Activated CD8-positive, alpha-beta memory T cell treated with anti-CD3 and anti-CD28 coated beads, Interleukin-2, amount 10 ng/mL, durations not matched to agents 7 days and 5 days (primary cell): Measurements from ENCODE around the gene MRRF. TPM values are rescaled to one million over a fixed set of nuclear protein-coding genes. Genes with fewer than 3 reads are reported as not detected.

Source experiments
- ATAC-seq: fragments of 150-1000 bp; cut with Tn5 transposase; one replicate; pipeline ENCODE4 v1.10.0; 2021; ENCODE audit warnings: moderate library complexity
- CTCF ChIA-PET: fragments of 350-600 bp; sonication (Branson Sonifier 250); formaldehyde crosslinking; loops from one replicate; lab custom pipeline; 2021; ENCODE audit warnings: antibody characterized with exemption; lab: Charles Lee
- DNase-seq: peaks from one replicate; pipeline ENCODE4 v3.0.0-alpha.2; 2020
- H3K27ac Mint-ChIP-seq: one replicate; pipeline ENCODE4 v1.8.0; 2021; ENCODE audit warnings: mild to moderate bottlenecking, mixed read lengths
- H3K27me3 Mint-ChIP-seq: one replicate; pipeline ENCODE4 v1.8.0; 2021; ENCODE audit warnings: mixed read lengths
- H3K36me3 Mint-ChIP-seq: one replicate; pipeline ENCODE4 v1.8.0; 2021; ENCODE audit warnings: mild to moderate bottlenecking, mixed read lengths
- H3K4me1 Mint-ChIP-seq: one replicate; pipeline ENCODE4 v1.8.0; 2021; ENCODE audit warnings: mixed read lengths
- H3K4me3 Mint-ChIP-seq: one replicate; pipeline ENCODE4 v1.8.0; 2021; ENCODE audit warnings: mild to moderate bottlenecking, moderate library complexity, mixed read lengths
- H3K9me3 Mint-ChIP-seq: one replicate; pipeline ENCODE4 v1.8.0; 2022; ENCODE audit warnings: low read depth, mixed read lengths
- total RNA-seq, 2 experiments: library from RNA; stranded (reverse); gene quantifications; one replicate each; pipeline ENCODE4 v1.2.3, GENCODE V29; 2021

MRRF gene
- total RNA-seq, 2 experiments from 2014 or later: 27.9 to 39.5 TPM

GRCh38 chr9:122222791-122223190 is 41.9 kb upstream of the MRRF start:
- Mint-ChIP-seq H3K9me3 (no peaks in the 10 kb centered on the region), H3K4me3 (no peak overlapping the region), H3K4me1 (peaks cover 24% of the 10 kb centered on the region), H3K36me3 (no peaks in the 10 kb centered on the region), H3K27me3 (peaks cover 90% of the 10 kb centered on the region), H3K27ac (no peak overlapping the region)
- no peak for DNase-seq
- CTCF ChIA-PET: interaction anchor here (1.0 kb wide), 1 partner anchor 9 kb away, joined by 3 read pairs; no protein-coding TSS in a partner anchor
- ATAC-seq: no peak

- peaks cover 19% of the 10 kb centered on the region for H3K4me1 Mint-ChIP-seq
Measured at GRCh38 chr9:122223435-122223834, 41.2 kb upstream of the MRRF start.

DNA sequence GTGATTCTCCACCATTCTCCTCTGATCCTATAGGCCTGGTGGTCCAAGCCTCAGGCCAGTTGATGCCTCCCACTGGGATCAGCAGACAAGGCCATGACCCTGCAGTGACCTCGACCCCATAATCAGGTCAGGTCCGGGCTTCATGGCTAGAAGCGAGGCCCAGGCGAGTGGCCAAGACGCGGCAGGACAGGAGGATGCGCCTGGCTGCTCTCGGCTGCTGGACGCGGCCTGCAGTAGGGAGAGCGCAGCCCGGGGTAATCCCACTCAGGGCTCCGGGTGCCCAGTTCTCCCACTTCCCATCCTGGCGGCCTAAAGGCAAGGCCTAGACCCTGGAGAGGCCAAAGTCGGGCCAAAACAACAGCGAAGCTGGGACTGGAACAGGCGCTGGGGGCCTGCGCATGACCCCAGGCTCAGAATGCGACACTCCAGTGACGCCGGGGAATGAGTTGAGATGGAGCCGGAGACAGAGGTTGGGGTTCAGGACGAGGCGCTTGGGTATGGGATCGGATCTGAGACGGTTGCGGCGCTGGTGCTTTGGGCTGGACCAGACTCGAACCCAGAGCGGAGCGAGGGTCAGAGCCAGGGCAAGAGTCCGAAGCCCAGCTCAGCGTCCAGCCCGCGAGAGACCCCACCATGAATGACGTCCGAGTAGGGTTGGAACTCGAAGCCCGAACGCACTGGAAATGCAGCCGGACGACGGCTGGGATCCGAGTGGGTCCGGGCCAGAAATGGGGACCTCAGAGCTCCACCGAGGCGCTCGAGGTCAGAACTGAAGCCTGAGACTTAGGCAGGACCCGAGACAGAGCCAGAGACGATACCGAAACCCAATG is 39.2 kb upstream of the MRRF start:
- DNase-seq: no peak
- ATAC-seq: no peak
- H3K4me1 Mint-ChIP-seq: peaks cover 5% of the 10 kb centered on the region
- peaks cover 67% of the 10 kb centered on the region for H3K27me3 Mint-ChIP-seq
- no peak overlapping the region for H3K4me3 Mint-ChIP-seq
- H3K9me3 Mint-ChIP-seq: no peaks in the 10 kb centered on the region
- no peak overlapping the region for H3K27ac Mint-ChIP-seq
- H3K36me3 Mint-ChIP-seq: no peaks in the 10 kb centered on the region
- CTCF ChIA-PET: no interaction called here

More at GRCh38 chr9:122223435-122223834, 41.2 kb upstream of the MRRF start:
- ATAC-seq (no peak), DNase-seq (no peak)
- Mint-ChIP-seq H3K9me3 (no peaks in the 10 kb centered on the region), H3K27me3 (peaks cover 88% of the 10 kb centered on the region), H3K4me3 (no peak overlapping the region), H3K27ac (no peak overlapping the region), H3K36me3 (no peaks in the 10 kb centered on the region)
- CTCF ChIA-PET: interaction anchor here (1.0 kb wide), 1 partner anchor 9 kb away, joined by 3 read pairs; no protein-coding TSS in a partner anchor

- CTCF ChIA-PET: no interaction called here
- Mint-ChIP-seq H3K36me3 (no peaks in the 10 kb centered on the region), H3K27me3 (peaks cover 61% of the 10 kb centered on the region), H3K4me3 (no peak overlapping the region), H3K4me1 (peaks cover 5% of the 10 kb centered on the region), H3K9me3 (no peaks in the 10 kb centered on the region), H3K27ac (no peak overlapping the region)
- ATAC-seq: no peak
- DNase-seq: no peak
Measured at GRCh38 chr9:122226142-122226757, 38.4 kb upstream of the MRRF start.

DNA sequence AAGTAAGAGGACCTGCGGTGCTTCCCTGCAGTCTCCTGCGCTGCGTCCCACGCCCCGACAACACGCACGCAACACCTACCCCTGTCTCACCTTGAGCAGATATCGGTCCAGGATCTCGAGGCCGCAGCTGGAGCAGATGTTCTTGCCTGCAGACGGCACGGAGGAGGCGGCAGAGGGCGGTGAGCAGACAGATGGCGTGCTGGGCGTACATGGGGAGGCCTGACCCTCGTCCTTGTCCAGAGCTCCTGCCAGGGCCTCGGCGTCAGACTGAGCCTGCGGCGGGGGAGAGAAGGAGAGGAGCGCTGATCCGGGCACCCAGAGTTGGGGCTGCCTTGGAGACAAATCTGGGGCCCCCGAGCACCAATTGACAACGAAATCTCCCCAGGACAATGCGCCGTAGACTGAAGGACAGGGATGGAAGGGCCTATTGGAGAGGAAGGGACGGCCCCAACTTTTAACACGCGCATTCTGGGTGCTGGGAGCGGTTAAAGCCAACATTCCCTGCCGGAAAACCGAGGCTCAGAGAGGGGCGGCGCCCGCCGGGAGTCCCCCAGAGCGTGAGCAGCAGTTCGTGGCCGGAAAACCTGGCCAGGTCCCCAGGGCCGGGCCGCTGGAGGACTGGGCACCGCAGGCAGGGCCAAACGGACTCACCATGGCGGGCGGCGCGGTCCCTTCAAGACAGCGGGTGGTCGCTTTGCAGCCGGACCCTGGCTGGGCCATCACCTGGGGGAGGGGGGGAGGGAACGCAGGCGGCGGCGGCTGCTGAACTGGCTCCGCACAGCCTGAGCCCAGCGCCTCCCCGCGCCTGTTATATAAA is 37.7 kb upstream of the MRRF start:
- Mint-ChIP-seq H3K4me3 (no peak overlapping the region), H3K27ac (no peak overlapping the region), H3K36me3 (no peaks in the 10 kb centered on the region), H3K4me1 (peaks cover 5% of the 10 kb centered on the region), H3K27me3 (peaks cover 59% of the 10 kb centered on the region), H3K9me3 (no peaks in the 10 kb centered on the region)
- ATAC-seq: no peak
- no peak for DNase-seq
- CTCF ChIA-PET: no interaction called here

- H3K27ac Mint-ChIP-seq: no peak overlapping the region
- no peak overlapping the region for H3K4me3 Mint-ChIP-seq
- ATAC-seq (no peak), DNase-seq (no peak)
- peaks cover 56% of the 10 kb centered on the region for H3K27me3 Mint-ChIP-seq
- H3K9me3 Mint-ChIP-seq: no peaks in the 10 kb centered on the region
- H3K4me1 Mint-ChIP-seq: peaks cover 5% of the 10 kb centered on the region
- CTCF ChIA-PET: no interaction called here
- H3K36me3 Mint-ChIP-seq: no peaks in the 10 kb centered on the region
Measured at GRCh38 chr9:122227575-122227900, 37.1 kb upstream of the MRRF start.

DNA sequence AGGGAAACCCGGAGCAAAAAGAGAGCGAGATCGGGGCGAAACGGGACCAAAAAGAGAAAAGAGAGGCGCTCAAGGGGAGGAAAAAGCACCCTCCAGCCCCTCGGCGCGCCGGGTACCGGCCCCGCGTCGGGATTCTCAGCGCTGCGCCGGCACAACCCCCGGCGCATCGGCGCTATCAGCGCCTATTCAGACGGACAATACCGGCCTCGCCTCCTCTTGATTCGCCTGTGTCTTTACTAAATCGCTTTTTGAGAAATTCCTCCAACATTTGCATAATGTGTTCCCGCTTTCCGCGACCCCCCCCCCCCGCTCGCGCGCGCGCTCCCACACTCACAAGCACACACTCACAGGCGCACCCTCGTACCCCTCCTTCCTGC is 36.5 kb upstream of the MRRF start:
- CTCF ChIA-PET: no interaction called here
- no peaks in the 10 kb centered on the region for H3K36me3 Mint-ChIP-seq
- H3K27me3 Mint-ChIP-seq: peaks cover 53% of the 10 kb centered on the region
- no peak overlapping the region for H3K4me3 Mint-ChIP-seq
- no peaks in the 10 kb centered on the region for H3K9me3 Mint-ChIP-seq
- no peak for DNase-seq
- H3K4me1 Mint-ChIP-seq: peaks cover 5% of the 10 kb centered on the region
- no peak overlapping the region for H3K27ac Mint-ChIP-seq
- ATAC-seq: no peak

- Mint-ChIP-seq H3K4me1 (peaks cover 5% of the 10 kb centered on the region), H3K27ac (no peak within 1 kb of the TSS), H3K27me3 (peaks cover 52% of the 10 kb centered on the region), H3K36me3 (no peaks in the 10 kb centered on the region), H3K4me3 (no peak within 1 kb of the TSS), H3K9me3 (no peaks in the 10 kb centered on the region)
- DNase-seq (no peak), ATAC-seq (peak; percentile 27)
- CTCF ChIA-PET: no interaction called here
Measured at GRCh38 chr9:122228568-122229484, 35.9 kb upstream of the MRRF start, which contains the start of gene LHX6. Gene LHX6, minus strand, starts transcription at chr9:122228957. Its CDS starts 217 bp downstream, at chr9:122228740.

DNA sequence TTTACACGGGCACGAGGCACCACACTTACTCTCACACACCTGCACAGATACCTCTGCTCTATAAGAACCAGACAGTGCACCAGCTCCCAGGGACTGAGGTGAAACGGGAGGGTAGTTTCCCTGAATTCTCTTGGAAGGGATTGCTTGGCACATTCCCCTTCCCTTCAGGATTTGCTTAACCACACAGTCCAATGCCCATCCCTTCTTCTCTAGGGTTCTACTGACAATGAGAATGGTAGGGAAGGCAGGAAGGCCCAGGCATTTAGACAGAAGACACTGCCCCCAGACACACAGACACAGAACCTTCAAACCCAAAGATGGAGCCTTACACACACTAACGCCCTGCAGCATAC is 35.2 kb upstream of the MRRF start:
- Mint-ChIP-seq H3K27me3 (peaks cover 53% of the 10 kb centered on the region), H3K27ac (no peak overlapping the region), H3K4me3 (no peak overlapping the region), H3K9me3 (no peaks in the 10 kb centered on the region), H3K36me3 (no peaks in the 10 kb centered on the region), H3K4me1 (peaks cover 5% of the 10 kb centered on the region)
- ATAC-seq: no peak
- no peak for DNase-seq
- CTCF ChIA-PET: no interaction called here

GRCh38 chr9:122232796-122233306 is 31.8 kb upstream of the MRRF start:
- Mint-ChIP-seq H3K27ac (no peak overlapping the region), H3K9me3 (no peaks in the 10 kb centered on the region), H3K36me3 (no peaks in the 10 kb centered on the region), H3K4me1 (no peaks in the 10 kb centered on the region), H3K27me3 (peaks cover 28% of the 10 kb centered on the region), H3K4me3 (no peak overlapping the region)
- no peak for DNase-seq
- CTCF ChIA-PET: interaction anchor here (1.2 kb wide), 1 partner anchor 134 kb away, joined by 3 read pairs; no protein-coding TSS in a partner anchor
- ATAC-seq: no peak

- H3K27ac Mint-ChIP-seq: no peak overlapping the region
- H3K27me3 Mint-ChIP-seq: peaks cover 24% of the 10 kb centered on the region
- DNase-seq (no peak), ATAC-seq (no peak)
- H3K9me3 Mint-ChIP-seq: no peaks in the 10 kb centered on the region
- H3K4me3 Mint-ChIP-seq: no peak overlapping the region
- H3K4me1 Mint-ChIP-seq: no peaks in the 10 kb centered on the region
- peaks cover 3% of the 10 kb centered on the region for H3K36me3 Mint-ChIP-seq
- CTCF ChIA-PET: no interaction called here
Measured at GRCh38 chr9:122234022-122234748, 30.5 kb upstream of the MRRF start.

- ATAC-seq (no peak), DNase-seq (no peak)
- H3K36me3 Mint-ChIP-seq: peaks cover 15% of the 10 kb centered on the region
- CTCF ChIA-PET: no interaction called here
- peaks cover 21% of the 10 kb centered on the region for H3K27me3 Mint-ChIP-seq
- no peaks in the 10 kb centered on the region for H3K4me1 Mint-ChIP-seq
- H3K9me3 Mint-ChIP-seq: no peaks in the 10 kb centered on the region
- no peak overlapping the region for H3K4me3 Mint-ChIP-seq
- no peak overlapping the region for H3K27ac Mint-ChIP-seq
Measured at GRCh38 chr9:122236681-122237080, 28.0 kb upstream of the MRRF start.
